ENCODE results near the gene ARIH1.
"Not testable (repeated sequence)": the region's sequence is repeated elsewhere in the genome, so short reads cannot be mapped to it uniquely, and the experiment has no call there.

Gene ARIH1, protein sequence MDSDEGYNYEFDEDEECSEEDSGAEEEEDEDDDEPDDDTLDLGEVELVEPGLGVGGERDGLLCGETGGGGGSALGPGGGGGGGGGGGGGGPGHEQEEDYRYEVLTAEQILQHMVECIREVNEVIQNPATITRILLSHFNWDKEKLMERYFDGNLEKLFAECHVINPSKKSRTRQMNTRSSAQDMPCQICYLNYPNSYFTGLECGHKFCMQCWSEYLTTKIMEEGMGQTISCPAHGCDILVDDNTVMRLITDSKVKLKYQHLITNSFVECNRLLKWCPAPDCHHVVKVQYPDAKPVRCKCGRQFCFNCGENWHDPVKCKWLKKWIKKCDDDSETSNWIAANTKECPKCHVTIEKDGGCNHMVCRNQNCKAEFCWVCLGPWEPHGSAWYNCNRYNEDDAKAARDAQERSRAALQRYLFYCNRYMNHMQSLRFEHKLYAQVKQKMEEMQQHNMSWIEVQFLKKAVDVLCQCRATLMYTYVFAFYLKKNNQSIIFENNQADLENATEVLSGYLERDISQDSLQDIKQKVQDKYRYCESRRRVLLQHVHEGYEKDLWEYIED

GRCh38 chr15:72473614-72474465 is at the start of gene ARIH1:
TSS of gene ARIH1 (plus strand) at chr15:72474330. CDS start at chr15:72474640, 310 bp downstream.
- peaks cover 2% of the 10 kb centered on the region for H3K9me3 ChIP-seq (ENCODE audit: low read length)
- peak within 1 kb of the TSS; percentile 80 for H2AFZ ChIP-seq (ENCODE audit: low read depth, low read length)
- H3K4me3 ChIP-seq (ENCODE audit: low read length), result peak within 1 kb of the TSS; percentile 95
- peaks cover 20% of the 10 kb centered on the region for H3K36me3 ChIP-seq (ENCODE audit: insufficient read depth, low read length)
- H3K27me3 ChIP-seq (ENCODE audit: insufficient read depth, low read length), result no peaks in the 10 kb centered on the region
- H3K4me1 ChIP-seq (ENCODE audit: insufficient read depth, low read length), result peaks cover 25% of the 10 kb centered on the region

DNA sequence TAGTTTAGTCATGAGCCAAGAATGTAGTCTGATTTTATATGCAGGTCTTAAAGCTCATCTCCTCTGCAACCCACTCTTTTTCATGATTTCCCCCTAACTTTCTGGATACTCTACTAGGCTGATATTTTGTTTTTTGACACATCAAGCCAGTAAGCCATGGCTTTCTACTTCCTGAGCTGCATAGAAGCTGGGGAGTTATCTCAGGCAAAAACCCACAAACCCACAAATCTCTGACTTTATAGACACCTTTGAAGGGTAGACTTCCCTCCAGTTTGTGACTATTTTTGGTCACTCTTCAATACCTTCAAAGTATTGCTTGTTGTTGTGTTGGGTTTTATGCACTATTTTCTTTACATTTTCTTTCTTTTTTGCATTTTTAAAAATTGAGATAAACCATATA is 47.4 kb upstream of the ARIH1 start:
- Histone ChIP-seq H2AFZ (ENCODE audit: low read depth, low read length) (no peak overlapping the region), H3K9me3 (ENCODE audit: low read length) (no peaks in the 10 kb centered on the region), H3K4me1 (ENCODE audit: insufficient read depth, low read length) (no peaks in the 10 kb centered on the region), H3K27me3 (ENCODE audit: insufficient read depth, low read length) (no peaks in the 10 kb centered on the region), H3K4me3 (ENCODE audit: low read length) (no peak overlapping the region), H3K36me3 (ENCODE audit: insufficient read depth, low read length) (no peaks in the 10 kb centered on the region)

- Histone ChIP-seq H3K9me3 (ENCODE audit: low read length) (peaks cover 2% of the 10 kb centered on the region), H3K36me3 (ENCODE audit: insufficient read depth, low read length) (no peaks in the 10 kb centered on the region), H2AFZ (ENCODE audit: low read depth, low read length) (no peak overlapping the region), H3K27me3 (ENCODE audit: insufficient read depth, low read length) (peaks cover 2% of the 10 kb centered on the region), H3K4me3 (ENCODE audit: low read length) (no peak overlapping the region), H3K4me1 (ENCODE audit: insufficient read depth, low read length) (no peaks in the 10 kb centered on the region)
Measured at GRCh38 chr15:72437650-72438316, 36.3 kb upstream of the ARIH1 start.

DNA sequence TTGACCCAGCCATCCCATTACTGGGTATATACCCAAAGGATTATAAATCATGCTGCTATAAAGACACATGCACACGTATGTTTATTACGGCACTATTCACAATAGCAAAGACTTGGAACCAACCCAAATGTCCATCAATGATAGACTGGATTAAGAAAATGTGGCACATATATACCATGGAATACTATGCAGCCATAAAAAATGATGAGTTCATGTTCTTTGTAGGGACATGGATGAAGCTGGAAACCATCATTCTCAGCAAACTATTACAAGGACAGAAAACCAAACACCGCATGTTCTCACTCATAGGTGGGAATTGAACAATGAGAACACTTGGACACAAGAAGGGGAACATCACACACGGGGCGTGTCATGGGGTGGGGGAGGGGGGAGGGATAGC is 31.3 kb upstream of the ARIH1 start:
- not testable (repeated sequence) for H3K9me3 ChIP-seq (ENCODE audit: low read length); H2AFZ ChIP-seq (ENCODE audit: low read depth, low read length); H3K4me1 ChIP-seq (ENCODE audit: insufficient read depth, low read length); H3K4me3 ChIP-seq (ENCODE audit: low read length); H3K36me3 ChIP-seq (ENCODE audit: insufficient read depth, low read length); H3K27me3 ChIP-seq (ENCODE audit: insufficient read depth, low read length)

- Histone ChIP-seq H3K4me1 (ENCODE audit: insufficient read depth, low read length) (no peaks in the 10 kb centered on the region), H2AFZ (ENCODE audit: low read depth, low read length) (peak overlapping the region; percentile 26), H3K9me3 (ENCODE audit: low read length) (no peaks in the 10 kb centered on the region), H3K36me3 (ENCODE audit: insufficient read depth, low read length) (no peaks in the 10 kb centered on the region), H3K4me3 (ENCODE audit: low read length) (no peak overlapping the region), H3K27me3 (ENCODE audit: insufficient read depth, low read length) (no peaks in the 10 kb centered on the region)
Measured at GRCh38 chr15:72445426-72445825, 28.7 kb upstream of the ARIH1 start.

DNA sequence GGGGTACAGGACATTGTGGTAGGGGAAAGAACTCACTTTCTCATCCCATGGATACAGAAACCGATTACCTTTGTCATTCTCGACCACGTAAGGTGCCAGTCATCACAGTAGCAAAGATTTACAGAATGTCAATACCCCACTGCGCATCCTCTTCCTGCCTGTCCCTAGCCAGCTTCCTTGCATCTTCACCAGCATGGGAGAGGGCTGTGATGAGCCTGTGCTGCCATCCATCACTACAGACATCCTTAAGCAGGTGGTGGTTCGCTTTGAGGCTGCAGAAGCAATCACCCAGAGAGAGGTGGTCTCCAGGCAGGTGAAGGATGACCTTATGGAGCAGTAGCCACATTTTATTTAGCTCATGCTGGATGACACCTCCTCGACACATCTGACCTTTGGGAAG is 23.3 kb upstream of the ARIH1 start:
- no peak overlapping the region for H2AFZ ChIP-seq (ENCODE audit: low read depth, low read length)
- H3K4me1 ChIP-seq (ENCODE audit: insufficient read depth, low read length), result no peaks in the 10 kb centered on the region
- H3K4me3 ChIP-seq (ENCODE audit: low read length), result no peak overlapping the region
- H3K27me3 ChIP-seq (ENCODE audit: insufficient read depth, low read length), result no peaks in the 10 kb centered on the region
- H3K36me3 ChIP-seq (ENCODE audit: insufficient read depth, low read length), result no peaks in the 10 kb centered on the region
- no peaks in the 10 kb centered on the region for H3K9me3 ChIP-seq (ENCODE audit: low read length)

- Histone ChIP-seq H2AFZ (ENCODE audit: low read depth, low read length) (no peak overlapping the region), H3K36me3 (ENCODE audit: insufficient read depth, low read length) (no peaks in the 10 kb centered on the region), H3K4me3 (ENCODE audit: low read length) (no peak overlapping the region), H3K9me3 (ENCODE audit: low read length) (no peaks in the 10 kb centered on the region), H3K4me1 (ENCODE audit: insufficient read depth, low read length) (no peaks in the 10 kb centered on the region), H3K27me3 (ENCODE audit: insufficient read depth, low read length) (no peaks in the 10 kb centered on the region)
Measured at GRCh38 chr15:72451224-72451623, 22.9 kb upstream of the ARIH1 start.

- Histone ChIP-seq H2AFZ (ENCODE audit: low read depth, low read length) (no peak overlapping the region), H3K4me1 (ENCODE audit: insufficient read depth, low read length) (no peaks in the 10 kb centered on the region), H3K4me3 (ENCODE audit: low read length) (no peak overlapping the region), H3K36me3 (ENCODE audit: insufficient read depth, low read length) (no peaks in the 10 kb centered on the region), H3K27me3 (ENCODE audit: insufficient read depth, low read length) (no peaks in the 10 kb centered on the region), H3K9me3 (ENCODE audit: low read length) (no peaks in the 10 kb centered on the region)
Measured at GRCh38 chr15:72456684-72457083, 17.4 kb upstream of the ARIH1 start.

DNA sequence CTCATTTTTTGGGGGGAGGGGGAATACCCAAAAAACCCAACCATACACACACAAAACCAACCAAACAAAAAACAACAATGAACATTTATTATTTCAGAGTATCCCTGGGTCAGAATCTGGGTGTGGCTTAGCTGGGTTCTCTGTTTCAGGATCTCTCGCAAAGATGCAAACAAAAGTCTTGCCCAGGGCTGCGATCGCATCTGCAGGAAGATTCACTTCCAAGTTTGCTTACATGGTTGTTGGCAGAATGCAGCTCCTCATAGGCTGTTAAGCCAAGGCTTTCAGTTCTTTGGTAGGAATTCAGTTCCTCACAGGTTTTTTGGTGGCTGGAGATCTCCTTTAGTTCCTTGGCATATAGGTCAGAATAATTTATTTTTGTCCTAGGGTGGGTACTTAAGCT is 13.7 kb upstream of the ARIH1 start:
- H3K4me1 ChIP-seq (ENCODE audit: insufficient read depth, low read length), result no peaks in the 10 kb centered on the region
- no peaks in the 10 kb centered on the region for H3K9me3 ChIP-seq (ENCODE audit: low read length)
- no peaks in the 10 kb centered on the region for H3K27me3 ChIP-seq (ENCODE audit: insufficient read depth, low read length)
- no peaks in the 10 kb centered on the region for H3K36me3 ChIP-seq (ENCODE audit: insufficient read depth, low read length)
- no peak overlapping the region for H3K4me3 ChIP-seq (ENCODE audit: low read length)
- no peak overlapping the region for H2AFZ ChIP-seq (ENCODE audit: low read depth, low read length)

GRCh38 chr15:72463702-72464101 is 10.4 kb upstream of the ARIH1 start:
- Histone ChIP-seq H3K27me3 (ENCODE audit: insufficient read depth, low read length) (no peaks in the 10 kb centered on the region), H3K36me3 (ENCODE audit: insufficient read depth, low read length) (no peaks in the 10 kb centered on the region), H3K4me1 (ENCODE audit: insufficient read depth, low read length) (no peaks in the 10 kb centered on the region), H2AFZ (ENCODE audit: low read depth, low read length) (no peak overlapping the region), H3K9me3 (ENCODE audit: low read length) (no peaks in the 10 kb centered on the region), H3K4me3 (ENCODE audit: low read length) (no peak overlapping the region)

GRCh38 chr15:72464251-72464650 is 9.9 kb upstream of the ARIH1 start:
- Histone ChIP-seq H3K4me1 (ENCODE audit: insufficient read depth, low read length) (no peaks in the 10 kb centered on the region), H2AFZ (ENCODE audit: low read depth, low read length) (no peak overlapping the region), H3K36me3 (ENCODE audit: insufficient read depth, low read length) (no peaks in the 10 kb centered on the region), H3K9me3 (ENCODE audit: low read length) (no peaks in the 10 kb centered on the region), H3K27me3 (ENCODE audit: insufficient read depth, low read length) (no peaks in the 10 kb centered on the region), H3K4me3 (ENCODE audit: low read length) (no peak overlapping the region)

DNA sequence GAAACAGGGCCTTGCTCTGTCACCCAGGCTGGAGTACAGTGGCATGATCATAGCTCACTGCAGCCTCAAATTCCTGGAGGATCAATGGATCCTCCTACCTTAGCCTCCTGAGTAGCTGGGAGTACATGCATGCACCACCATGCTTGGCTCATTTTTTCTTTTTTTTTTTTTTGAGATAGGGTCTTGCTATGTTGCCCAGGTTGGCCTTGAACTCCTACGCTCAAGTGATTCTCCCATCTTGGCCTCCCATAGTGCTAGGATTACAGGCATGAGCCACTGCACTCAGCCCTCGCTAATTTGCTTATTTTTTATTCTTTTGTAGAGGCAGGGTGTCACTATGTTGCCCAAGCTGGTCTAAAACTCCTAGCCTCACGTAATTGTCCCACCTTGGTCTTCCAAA is 6.0 kb upstream of the ARIH1 start:
- Histone ChIP-seq H3K36me3 (ENCODE audit: insufficient read depth, low read length) (no peaks in the 10 kb centered on the region), H3K27me3 (ENCODE audit: insufficient read depth, low read length) (no peaks in the 10 kb centered on the region), H3K4me1 (ENCODE audit: insufficient read depth, low read length) (peaks cover 6% of the 10 kb centered on the region), H3K4me3 (ENCODE audit: low read length) (no peak overlapping the region), H2AFZ (ENCODE audit: low read depth, low read length) (no peak overlapping the region), H3K9me3 (ENCODE audit: low read length) (no peaks in the 10 kb centered on the region)

Measured in neuron (in vitro differentiated cells).